GM18498 (cell line): ENCODE measurements around the gene MICAL3.
A peak's percentile ranks its signal among the peaks of the same experiment; 100 is the strongest.
"Not testable (repeated sequence)": the region's sequence is repeated elsewhere in the genome, so short reads cannot be mapped to it uniquely, and the experiment has no call there.

Source experiments
- ATAC-seq: cut with Tn5 transposase; IDR thresholded peaks from one replicate; pipeline ENCODE4 v1.9.1; 2021; ENCODE audit warnings: mild to moderate bottlenecking, moderate library complexity; ENCODE audit not compliant: unreplicated experiment

Gene MICAL3

GRCh38 chr22:18032455-18033101 lies 8.2 kb upstream of the MICAL3 start:
- no peak for ATAC-seq

GRCh38 chr22:18031695-18032454 lies 7.5 kb upstream of the MICAL3 start:
- no peak for ATAC-seq

- no peak for ATAC-seq
Measured at GRCh38 chr22:18029686-18030267, 5.4 kb upstream of the MICAL3 start.

GRCh38 chr22:18028817-18029527 lies 4.6 kb upstream of the MICAL3 start:
- peak; percentile 50 for ATAC-seq

GRCh38 chr22:18025898-18026297 lies 1.5 kb upstream of the MICAL3 start:
- ATAC-seq: not testable (repeated sequence)

- ATAC-seq: no peak
Measured at GRCh38 chr22:18024956-18025720, 777 bp upstream of the MICAL3 start.

- no peak for ATAC-seq
Measured at GRCh38 chr22:18023509-18024275, 669 bp downstream of the MICAL3 start.

GRCh38 chr22:18022876-18023275 lies 1.5 kb downstream of the MICAL3 start:
- no peak for ATAC-seq

GRCh38 chr22:18021431-18021830 lies 2.9 kb downstream of the MICAL3 start:
- no peak for ATAC-seq

- not testable (repeated sequence) for ATAC-seq
Measured at GRCh38 chr22:18020743-18021142, 3.6 kb downstream of the MICAL3 start.

GRCh38 chr22:18013947-18014346 lies 10.4 kb downstream of the MICAL3 start:
- ATAC-seq: no peak

- no peak for ATAC-seq
Measured at GRCh38 chr22:18013436-18013835, 10.9 kb downstream of the MICAL3 start.

GRCh38 chr22:18012531-18012930 lies 11.8 kb downstream of the MICAL3 start:
- no peak for ATAC-seq

GRCh38 chr22:18010266-18010665 lies 14.1 kb downstream of the MICAL3 start:
- ATAC-seq: no peak

- ATAC-seq: no peak
Measured at GRCh38 chr22:18008136-18008535, 16.2 kb downstream of the MICAL3 start.

GRCh38 chr22:18005201-18005926 lies 19.0 kb downstream of the MICAL3 start:
- no peak for ATAC-seq

- ATAC-seq: not testable (repeated sequence)
Measured at GRCh38 chr22:18001894-18002315, 22.5 kb downstream of the MICAL3 start.

- ATAC-seq: peak; percentile 36
Measured at GRCh38 chr22:18001040-18001893, 23.1 kb downstream of the MICAL3 start.
